PC-3 (cell line): ENCODE data around the gene AMT. TPM values are rescaled to one million over a fixed set of nuclear protein-coding genes. Genes with fewer than 3 reads are reported as not detected.

ENCODE experiments used
- ATAC-seq: fragments of 200-7000 bp; cut with Tn5 transposase; 2 replicates; pipeline ENCODE4 v1.9.1; 2020; ENCODE audit warnings: mild to moderate bottlenecking, moderate library complexity
- BruUV-seq: library from RNA; stranded (reverse); fragments of 400-500 nt; replicated peaks from 2 replicates; lab custom pipeline; 2021; lab: Mats Ljungman, UMichigan
- CTCF ChIA-PET: fragments of 300-600 bp; sonication (Branson Sonifier 250); formaldehyde crosslinking; loops from one replicate; lab custom pipeline; 2022; ENCODE audit warnings: antibody characterized with exemption; lab: Charles Lee
- POLR2A ChIA-PET: fragments of 300-600 bp; sonication (Branson Sonifier 250); formaldehyde crosslinking; loops from one replicate; lab custom pipeline; 2022; ENCODE audit warnings: antibody characterized with exemption; ENCODE audit not compliant: unreplicated experiment; lab: Charles Lee
- DNase-seq: peaks from one replicate; pipeline ENCODE4 v3.0.0-alpha.2; 2015
- H2AFZ ChIP-seq: fragments of 300-600 bp; sonication (generic); 2 replicates; pipeline ENCODE4 v1.6.0; 2016; ENCODE audit warnings: antibody characterized with exemption, low read length
- H3F3A ChIP-seq: fragments of 300-600 bp; sonication (generic); one replicate; pipeline ENCODE4 v1.6.0; 2017; ENCODE audit warnings: antibody characterized with exemption, low read length, control low read depth, mild to moderate bottlenecking; ENCODE audit not compliant: unreplicated experiment
- H3K27ac ChIP-seq: fragments of 300-600 bp; sonication (generic); 2 replicates; pipeline ENCODE4 v1.5.1; 2016; ENCODE audit warnings: mild to moderate bottlenecking, low read length
- H3K27me3 ChIP-seq: fragments of 300-600 bp; sonication (generic); 2 replicates; pipeline ENCODE4 v1.6.1; 2016; ENCODE audit warnings: low read length, mixed read lengths
- H3K36me3 ChIP-seq: fragments of 300-600 bp; sonication (generic); 2 replicates; pipeline ENCODE4 v1.6.1; 2016; ENCODE audit warnings: low read depth, mixed run types, low read length, mixed read lengths
- H3K4me1 ChIP-seq: fragments of 300-600 bp; sonication (generic); 2 replicates; pipeline ENCODE4 v1.5.1; 2016; ENCODE audit warnings: low read length; ENCODE audit not compliant: insufficient read depth
- H3K4me2 ChIP-seq: fragments of 300-600 bp; sonication (generic); 2 replicates; pipeline ENCODE4 v1.6.0; 2016; ENCODE audit warnings: low read length
- H3K4me3 ChIP-seq: fragments of 300-600 bp; sonication (generic); 2 replicates; pipeline ENCODE4 v1.5.1; 2016; ENCODE audit warnings: mild to moderate bottlenecking, low read length, mixed read lengths
- H3K79me2 ChIP-seq: fragments of 300-600 bp; sonication (generic); 2 replicates; pipeline ENCODE4 v1.6.1; 2017; ENCODE audit warnings: low read length, mixed read lengths
- H3K9ac ChIP-seq: fragments of 300-600 bp; sonication (generic); 2 replicates; pipeline ENCODE4 v1.6.0; 2016; ENCODE audit warnings: mild to moderate bottlenecking, low read length
- H3K9me2 ChIP-seq: fragments of 300-600 bp; sonication (generic); replicated peaks from 2 replicates; pipeline ENCODE4 v1.6.1; 2016; ENCODE audit warnings: mixed run types, low read length, mixed read lengths
- H3K9me3 ChIP-seq: fragments of 300-600 bp; sonication (generic); 2 replicates; pipeline ENCODE4 v1.6.1; 2016; ENCODE audit warnings: low read length, mixed read lengths
- H4K20me1 ChIP-seq: fragments of 300-600 bp; sonication (generic); 2 replicates; pipeline ENCODE4 v1.6.1; 2016; ENCODE audit warnings: low read length, mixed read lengths
- EZH2 ChIP-seq: fragments of 300-600 bp; sonication (generic); IDR thresholded peaks from one replicate; pipeline ENCODE4 v1.6.1; 2017; ENCODE audit warnings: antibody characterized with exemption, mild to moderate bottlenecking, low read length; ENCODE audit not compliant: unreplicated experiment
- EZH2phosphoT487 ChIP-seq: fragments of 300-600 bp; sonication (generic); IDR thresholded peaks from 2 replicates; pipeline ENCODE4 v1.6.1; 2018; ENCODE audit warnings: mild to moderate bottlenecking, antibody characterized with exemption, low read length, borderline replicate concordance
- intact Hi-C: fragments of 100-400 bp; cut with micrococcal nuclease; formaldehyde crosslinking; loops from 2 replicates; pipeline ENCODE4 v1.9.0; 2023
- total RNA-seq: library from RNA; depleted of rRNA; stranded (reverse); fragments of >200 nt; gene quantifications from 2 replicates; pipeline ENCODE4 v1.2.3, GENCODE V29; 2014
- TF ChIP-seq, protein P1 (sequence below): fragments of 300-600 bp; sonication (generic); conservative IDR thresholded peaks from 2 replicates; pipeline ENCODE4 v1.5.1; 2017; ENCODE audit warnings: antibody characterized with exemption, low read depth, mild to moderate bottlenecking, low read length

AMT gene
- total RNA-seq, 1 experiment from 2014 or later = 1.8 TPM

DNA sequence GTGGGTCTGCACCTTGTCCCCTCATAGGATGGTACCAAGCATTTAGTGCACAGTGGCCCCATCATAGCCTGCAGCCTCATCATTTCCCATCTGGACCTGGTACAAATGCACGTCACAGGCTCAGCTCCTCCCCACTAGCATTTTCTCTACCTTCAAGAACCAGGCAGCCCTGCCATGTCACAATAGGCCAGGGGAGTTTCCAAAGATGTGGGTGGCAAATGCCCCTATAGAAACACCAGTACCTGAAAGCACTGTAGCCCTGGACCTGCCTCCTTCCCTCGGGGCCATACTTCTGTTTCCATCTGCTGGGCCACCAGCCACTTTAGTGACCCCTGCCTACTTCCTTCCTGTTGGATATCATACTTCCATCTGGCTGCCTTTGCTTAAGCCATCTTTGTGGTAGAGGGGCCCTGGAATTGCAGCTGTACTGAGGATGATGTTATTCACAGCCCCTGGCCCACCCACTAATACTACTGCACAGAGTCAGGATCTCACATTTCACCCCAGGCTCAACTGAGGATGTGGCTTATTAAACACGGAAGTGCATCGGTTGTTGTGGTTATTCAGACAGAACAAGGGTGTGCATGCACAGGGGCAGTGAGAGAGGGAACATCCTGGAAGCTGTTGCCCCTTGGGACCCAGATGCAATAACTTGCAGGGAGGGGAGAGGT is 6.2 kb downstream of the AMT start:
- no peak overlapping the region for H3K4me3 ChIP-seq
- peaks cover 5% of the 10 kb centered on the region; the same call in 1 of the 2 replicates for H3K36me3 ChIP-seq
- ChIA-PET CTCF (interaction anchor here (1.0 to 1.4 kb wide), 3 partner anchors 33 to 256 kb away, joined by 3 to 6 read pairs (median 5); no protein-coding TSS in a partner anchor), POLR2A (no interaction called here)
- no peaks in the 10 kb centered on the region for H3K9me2 ChIP-seq
- H2AFZ ChIP-seq = no peak overlapping the region
- TF ChIP-seq EZH2phosphoT487 = no peak
- TF ChIP-seq, protein P1, sequence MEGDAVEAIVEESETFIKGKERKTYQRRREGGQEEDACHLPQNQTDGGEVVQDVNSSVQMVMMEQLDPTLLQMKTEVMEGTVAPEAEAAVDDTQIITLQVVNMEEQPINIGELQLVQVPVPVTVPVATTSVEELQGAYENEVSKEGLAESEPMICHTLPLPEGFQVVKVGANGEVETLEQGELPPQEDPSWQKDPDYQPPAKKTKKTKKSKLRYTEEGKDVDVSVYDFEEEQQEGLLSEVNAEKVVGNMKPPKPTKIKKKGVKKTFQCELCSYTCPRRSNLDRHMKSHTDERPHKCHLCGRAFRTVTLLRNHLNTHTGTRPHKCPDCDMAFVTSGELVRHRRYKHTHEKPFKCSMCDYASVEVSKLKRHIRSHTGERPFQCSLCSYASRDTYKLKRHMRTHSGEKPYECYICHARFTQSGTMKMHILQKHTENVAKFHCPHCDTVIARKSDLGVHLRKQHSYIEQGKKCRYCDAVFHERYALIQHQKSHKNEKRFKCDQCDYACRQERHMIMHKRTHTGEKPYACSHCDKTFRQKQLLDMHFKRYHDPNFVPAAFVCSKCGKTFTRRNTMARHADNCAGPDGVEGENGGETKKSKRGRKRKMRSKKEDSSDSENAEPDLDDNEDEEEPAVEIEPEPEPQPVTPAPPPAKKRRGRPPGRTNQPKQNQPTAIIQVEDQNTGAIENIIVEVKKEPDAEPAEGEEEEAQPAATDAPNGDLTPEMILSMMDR = no peak
- TF ChIP-seq EZH2 = no peak
- DNase-seq (no peak), ATAC-seq (no peak)
- BruUV-seq = no TSS peak
- peaks cover 3% of the 10 kb centered on the region for H4K20me1 ChIP-seq
- H3K9ac ChIP-seq = no peak overlapping the region
- no peaks in the 10 kb centered on the region for H3K27me3 ChIP-seq
- intact Hi-C loops = loop anchor here (1.0 kb wide), 1 partner anchor 33 kb away; no protein-coding TSS in a partner anchor
- H3K4me1 ChIP-seq = peaks cover 36% of the 10 kb centered on the region
- H3K9me3 ChIP-seq = no peaks in the 10 kb centered on the region
- peaks cover 24% of the 10 kb centered on the region for H3K79me2 ChIP-seq
- peaks cover 6% of the 10 kb centered on the region for H3F3A ChIP-seq
- no peak overlapping the region for H3K4me2 ChIP-seq
- H3K27ac ChIP-seq = no peak overlapping the region

DNA sequence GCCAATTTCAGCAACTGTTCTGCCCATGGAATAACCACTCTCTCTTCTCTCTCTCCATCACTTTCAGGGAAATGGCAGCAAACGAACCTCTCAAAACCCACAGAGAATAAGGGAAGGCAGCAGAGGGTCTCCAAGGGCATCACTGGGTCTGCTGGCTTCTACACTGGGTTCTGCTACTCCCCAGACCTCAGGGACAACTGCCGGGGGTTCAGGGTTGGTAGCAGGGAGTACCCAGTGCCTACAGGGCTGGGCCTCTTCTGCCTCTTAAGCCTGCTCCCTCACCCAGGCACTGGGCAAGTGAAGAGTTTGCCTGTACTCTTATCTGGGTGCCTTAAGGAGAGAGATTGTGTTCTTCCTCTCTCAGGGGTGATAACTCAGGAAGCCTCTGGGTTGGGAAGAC is 7.5 kb downstream of the AMT start:
- Histone ChIP-seq H3K4me1 (peaks cover 35% of the 10 kb centered on the region), H4K20me1 (peaks cover 16% of the 10 kb centered on the region), H3K9me3 (no peaks in the 10 kb centered on the region), H3K27ac (no peak overlapping the region), H3K4me3 (no peak overlapping the region), H3K9ac (no peak overlapping the region), H3F3A (no peaks in the 10 kb centered on the region), H3K79me2 (peaks cover 37% of the 10 kb centered on the region), H3K36me3 (peaks cover 5% of the 10 kb centered on the region; the same call in 1 of the 2 replicates), H3K27me3 (no peaks in the 10 kb centered on the region), H3K4me2 (no peak overlapping the region), H3K9me2 (no peaks in the 10 kb centered on the region), H2AFZ (no peak overlapping the region)
- no TSS peak for BruUV-seq
- DNase-seq = no peak
- POLR2A ChIA-PET = no interaction called here
- intact Hi-C loops = loop anchor here (1.0 to 5.0 kb wide), 2 partner anchors 35 to 282 kb away; partner anchors contain the start of gene LAMB2
- ATAC-seq = no peak
- CTCF ChIA-PET = no interaction called here
- TF ChIP-seq EZH2 (no peak), EZH2phosphoT487 (no peak)
- TF ChIP-seq, protein P1 = no peak

DNA sequence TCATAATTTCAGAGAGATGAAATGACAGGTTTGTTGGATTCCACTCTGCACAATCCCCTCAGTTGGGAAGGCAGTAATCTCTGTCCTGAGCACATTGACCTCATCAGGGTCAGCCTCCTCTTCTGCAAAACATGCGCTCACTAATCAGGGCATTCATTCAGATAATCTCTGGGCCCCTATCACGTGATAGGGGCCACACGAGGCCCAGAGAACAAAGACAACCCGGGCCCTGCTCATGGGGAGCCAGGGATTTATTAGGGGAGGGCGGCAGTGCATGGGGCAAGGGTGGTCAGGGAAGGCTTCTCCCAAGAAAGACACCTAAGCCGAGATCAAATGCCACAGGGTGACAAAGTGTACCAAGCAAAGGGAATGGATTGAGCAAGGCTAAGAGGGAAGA is 8.9 kb downstream of the AMT start:
- Histone ChIP-seq H4K20me1 (peaks cover 26% of the 10 kb centered on the region), H3K79me2 (peaks cover 51% of the 10 kb centered on the region), H3F3A (no peaks in the 10 kb centered on the region), H3K9me2 (no peaks in the 10 kb centered on the region), H3K4me3 (peak overlapping the region; percentile 83), H3K4me2 (peak overlapping the region; percentile 91), H2AFZ (no peak overlapping the region), H3K4me1 (peaks cover 39% of the 10 kb centered on the region), H3K9ac (peak overlapping the region; percentile 93; the same call in 1 of the 2 replicates), H3K9me3 (no peaks in the 10 kb centered on the region), H3K27me3 (no peaks in the 10 kb centered on the region), H3K27ac (no peak overlapping the region), H3K36me3 (peaks cover 5% of the 10 kb centered on the region; the same call in 1 of the 2 replicates)
- BruUV-seq = no TSS peak
- intact Hi-C loops = loop anchor here (2.0 to 5.0 kb wide), 2 partner anchors 67 to 281 kb away; partner anchors contain the start of gene LAMB2
- DNase-seq = no peak
- ChIA-PET CTCF (no interaction called here), POLR2A (no interaction called here)
- no peak for ATAC-seq
- TF ChIP-seq EZH2 = no peak
- TF ChIP-seq, protein P1 = no peak
- no peak for TF ChIP-seq EZH2phosphoT487
